Mesenteric fat pad (tissue), 1 donor: ENCODE measurements around the gene POLE4. TPM values are rescaled to one million over a fixed set of nuclear protein-coding genes. Genes with fewer than 3 reads are reported as not detected.

Source experiments
- DNase-seq: peaks from one replicate; pipeline ENCODE4 v3.0.0-alpha.2; 2020; ENCODE audit warnings: low spot score
- total RNA-seq: library from RNA; stranded (reverse); fragmentation: NEBNext Ultra II Directional; extraction: Animal tissue kit (Norgen Biotek cat#: 25700); gene quantifications from one replicate; pipeline ENCODE4 v1.2.1, GENCODE V29; 2021
- donor health status: DM: yes; HTN: yes; CAD: no.

POLE4 gene
- total RNA-seq, 1 donor from 2014 or later = 66.4 TPM

- DNase-seq = no peak
Observed at GRCh38 chr2:74939919-74940812, 18.3 kb upstream of the POLE4 start.

- no peak for DNase-seq
Observed at GRCh38 chr2:74941284-74941683, 17.2 kb upstream of the POLE4 start.

GRCh38 chr2:74942263-74942662, 16.2 kb upstream of the POLE4 start:
- no peak for DNase-seq

DNA sequence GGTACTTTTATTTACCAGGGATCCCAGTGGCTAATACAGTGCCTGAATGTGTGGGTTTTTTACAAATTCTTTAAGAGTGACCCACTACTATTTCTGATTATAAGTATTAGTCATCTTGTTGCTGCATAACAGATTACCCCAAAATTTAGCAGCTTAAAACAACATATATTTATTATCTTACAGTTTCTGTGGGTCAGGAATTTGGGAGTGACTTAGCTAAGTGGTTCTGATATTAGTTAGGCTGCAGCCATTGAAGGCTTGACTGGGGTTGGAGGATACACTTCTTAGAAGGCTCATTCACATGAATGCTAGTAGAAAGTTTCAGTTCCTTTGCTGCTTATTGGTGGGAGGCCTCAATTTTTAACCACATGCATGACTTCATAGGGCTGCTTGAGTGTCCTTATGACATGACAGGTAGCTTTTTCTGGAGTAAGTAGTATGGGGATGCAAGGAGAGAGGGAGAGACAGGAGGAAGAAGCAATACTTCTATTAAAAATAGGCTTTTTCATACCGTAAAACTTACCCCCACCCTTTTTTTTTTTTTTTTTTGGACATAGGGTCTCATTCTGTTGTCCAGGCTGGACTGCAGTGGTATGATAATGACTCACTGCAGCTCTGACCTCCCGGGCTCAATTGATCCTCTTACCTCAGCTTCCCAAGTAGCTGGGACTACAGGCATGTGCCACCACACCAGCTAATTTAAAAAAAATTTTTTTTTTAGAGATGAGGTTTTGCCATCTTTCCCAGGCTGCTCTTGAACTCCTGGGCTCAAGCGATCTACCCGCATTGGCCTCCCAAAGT, 13.3 kb upstream of the POLE4 start:
- DNase-seq = no peak

GRCh38 chr2:74945788-74946331, 12.6 kb upstream of the POLE4 start:
- DNase-seq = no peak

- DNase-seq = no peak
Observed at GRCh38 chr2:74947703-74948102, 10.7 kb upstream of the POLE4 start.

DNA sequence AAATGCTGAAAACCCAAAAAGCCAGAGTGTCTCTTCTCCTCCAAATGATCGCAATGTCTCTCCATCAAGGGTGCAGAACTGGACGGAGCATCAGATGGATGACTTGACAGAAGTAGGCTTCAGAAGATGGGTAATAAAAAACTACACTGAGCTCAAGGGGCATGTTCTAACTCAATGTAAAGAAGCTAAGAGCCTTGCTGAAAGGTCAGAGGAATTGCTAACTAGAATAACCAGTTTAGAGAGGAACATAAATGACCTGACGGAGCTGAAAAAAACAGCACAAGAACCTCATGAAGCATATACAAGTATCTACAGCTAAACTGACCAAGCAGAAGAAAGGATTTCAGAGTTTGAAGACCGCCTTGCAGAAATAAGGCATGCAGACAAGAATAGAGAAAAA, 9.7 kb upstream of the POLE4 start:
- DNase-seq = no peak

- DNase-seq = no peak
Observed at GRCh38 chr2:74951211-74951754, 7.2 kb upstream of the POLE4 start.

DNA sequence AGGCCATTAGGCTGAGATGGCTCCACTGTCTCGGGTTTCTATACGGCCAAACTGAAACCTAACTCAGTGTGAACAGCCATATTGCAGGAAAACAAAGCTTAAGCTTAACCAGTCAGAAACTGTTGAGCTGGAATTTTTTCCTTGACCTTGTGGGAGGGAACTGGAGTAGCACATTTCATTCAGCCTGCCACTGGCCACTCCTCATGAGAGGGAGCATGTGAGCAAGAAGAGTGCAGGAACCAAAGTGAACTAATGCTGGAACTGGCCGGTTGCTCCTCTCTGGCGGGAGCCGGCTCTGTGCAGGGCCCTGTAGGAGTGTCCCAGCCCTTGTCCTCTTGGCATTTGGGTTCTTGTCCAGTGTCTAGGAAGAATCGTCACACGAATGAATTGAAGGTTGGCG, 5.9 kb upstream of the POLE4 start:
- DNase-seq = no peak

DNA sequence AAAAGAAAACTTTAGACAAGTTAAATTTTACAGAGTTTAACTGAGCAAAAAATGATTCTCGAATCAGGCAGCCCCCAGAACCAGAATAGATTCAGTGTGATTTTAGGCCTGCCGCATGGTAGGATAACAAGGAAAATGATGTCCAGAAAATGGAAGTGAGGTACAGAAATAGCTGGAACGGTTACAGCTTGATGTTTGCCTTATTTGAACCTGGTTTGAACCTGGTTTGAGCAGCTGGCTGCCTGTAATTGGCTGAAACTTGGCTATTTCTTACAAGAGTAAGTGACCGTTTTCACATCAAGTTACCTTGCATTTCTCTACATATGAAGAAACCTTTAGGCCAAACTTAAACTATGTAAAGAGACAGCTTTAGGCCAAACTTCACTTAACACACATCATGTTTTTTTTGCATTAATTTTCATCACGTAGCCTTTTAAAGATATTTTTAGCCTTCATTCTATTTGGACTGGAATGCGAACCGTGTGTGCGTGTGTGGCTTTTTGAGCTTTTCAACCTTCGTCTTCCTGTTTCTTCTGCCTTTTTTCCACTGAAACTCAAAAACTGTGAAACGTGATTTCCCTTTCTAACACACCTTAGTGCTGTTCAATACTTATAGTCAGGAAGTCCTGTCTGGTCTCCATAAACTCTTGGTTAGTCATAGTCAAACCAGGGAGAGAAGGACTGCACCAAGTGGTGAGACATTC, 4.5 kb upstream of the POLE4 start:
- no peak for DNase-seq

GRCh38 chr2:74954500-74954874, 4.0 kb upstream of the POLE4 start:
- DNase-seq = no peak

DNA sequence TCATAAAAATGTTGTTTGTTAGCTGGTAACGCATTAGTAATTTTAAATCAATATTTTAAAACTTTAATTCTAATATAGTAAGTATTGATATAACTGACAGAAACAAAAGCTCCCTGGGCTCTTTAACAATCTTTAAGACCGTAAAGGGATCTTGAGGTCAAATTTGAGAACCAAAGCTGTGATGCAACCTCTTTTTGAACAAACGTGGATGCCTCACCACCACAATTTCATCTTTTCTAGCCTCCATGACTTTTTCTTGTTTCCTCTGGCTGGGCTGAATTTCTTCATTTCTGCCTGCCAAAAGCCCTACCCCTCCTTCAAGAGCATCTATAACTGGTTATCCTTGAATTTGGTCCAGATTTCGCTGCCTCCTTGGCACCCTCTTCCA, 563 bp upstream of the POLE4 start:
- no peak for DNase-seq

GRCh38 chr2:74959106-74959751, 786 bp downstream of the POLE4 start:
- DNase-seq = no peak

GRCh38 chr2:74966887-74967286, 8.4 kb downstream of the POLE4 start:
- no peak for DNase-seq

GRCh38 chr2:74975016-74975415, 16.6 kb downstream of the POLE4 start:
- no peak for DNase-seq

DNA sequence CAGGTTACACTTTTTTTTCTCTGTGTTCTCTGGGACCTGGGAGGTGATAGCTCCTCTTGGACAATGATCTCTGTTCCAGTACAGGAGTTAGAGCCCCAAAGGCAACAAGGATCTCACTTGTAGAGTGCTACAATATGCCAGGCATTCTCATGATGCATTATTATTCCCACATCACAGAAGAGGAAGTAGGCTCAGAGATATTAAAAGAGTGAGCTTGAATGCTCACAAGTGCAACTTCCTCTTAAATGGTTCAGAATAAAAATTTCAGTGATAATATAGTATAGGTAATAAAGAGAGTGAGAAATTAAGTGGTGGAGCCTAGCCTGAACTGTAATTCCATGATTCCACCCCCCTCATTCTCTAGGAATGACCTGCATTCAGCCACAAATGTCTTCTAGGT, 21.4 kb downstream of the POLE4 start:
- DNase-seq = no peak

- no peak for DNase-seq
Observed at GRCh38 chr2:74982577-74982976, 24.1 kb downstream of the POLE4 start.

- DNase-seq = no peak
Observed at GRCh38 chr2:74983631-74984392, 25.4 kb downstream of the POLE4 start.

DNA sequence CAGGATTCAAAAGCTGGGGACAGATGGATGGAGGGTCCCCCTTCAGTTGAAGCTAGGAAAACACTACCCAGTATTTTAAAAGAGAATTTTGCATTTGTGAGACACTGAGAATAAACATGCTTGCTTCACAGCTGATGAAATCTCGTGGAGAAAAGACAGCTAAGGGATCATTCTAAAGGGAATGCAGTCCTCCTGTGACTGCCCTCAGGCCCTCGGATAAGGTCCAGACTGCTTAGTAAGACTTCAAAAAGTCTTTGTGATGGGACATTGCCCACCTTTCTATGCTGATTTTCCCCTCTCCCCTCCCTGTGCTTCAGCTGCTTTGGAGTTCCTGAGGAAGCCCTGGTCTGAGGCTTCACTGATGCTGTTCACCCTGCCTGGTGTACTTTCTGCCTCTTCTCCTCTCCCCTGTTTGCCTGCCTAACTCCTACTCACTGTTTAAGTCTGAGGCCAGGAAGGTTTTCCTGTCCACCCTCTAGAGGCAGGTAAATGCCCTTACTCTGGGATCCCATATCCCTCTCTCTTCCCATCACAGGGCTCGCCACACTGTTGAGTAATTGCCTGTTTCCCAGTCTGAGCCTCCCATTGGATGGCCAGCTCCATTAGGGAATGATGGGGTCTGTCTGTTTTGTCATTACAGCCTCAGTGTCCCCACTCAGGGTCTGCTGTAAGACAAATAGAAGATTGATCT, 26.6 kb downstream of the POLE4 start:
- no peak for DNase-seq
